ENCODE data around the gene SRRM3.
A peak's percentile ranks its signal among the peaks of the same experiment; 100 is the strongest.
"Not testable (repeated sequence)": the region's sequence is repeated elsewhere in the genome, so short reads cannot be mapped to it uniquely, and the experiment has no call there.

SRRM3 gene

DNA sequence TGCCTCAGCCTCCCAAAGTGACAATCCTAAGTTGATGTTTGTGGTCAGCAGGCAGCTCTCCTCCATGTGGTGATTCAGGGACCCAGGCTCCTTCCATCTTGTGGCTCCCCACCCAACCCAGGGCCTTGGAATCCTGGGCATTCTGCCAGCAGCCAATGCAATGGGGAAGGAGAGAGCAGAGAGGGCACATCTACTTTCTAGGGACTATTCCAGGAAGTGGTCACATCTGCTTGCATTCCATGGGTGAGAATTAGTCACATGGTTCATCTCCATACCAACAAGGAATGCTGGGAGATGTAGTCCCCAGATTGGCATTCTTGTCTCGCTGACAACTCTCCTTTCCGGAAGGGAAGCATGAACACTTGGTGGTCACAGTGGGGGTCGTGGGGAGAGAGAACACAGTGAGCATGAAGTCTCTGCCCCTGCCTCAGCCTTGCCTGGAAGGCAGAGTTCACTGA, 9.9 kb upstream of the SRRM3 start:
- DNase-seq (ENCODE audit: low read depth in 2 of 2), result no peak

DNA sequence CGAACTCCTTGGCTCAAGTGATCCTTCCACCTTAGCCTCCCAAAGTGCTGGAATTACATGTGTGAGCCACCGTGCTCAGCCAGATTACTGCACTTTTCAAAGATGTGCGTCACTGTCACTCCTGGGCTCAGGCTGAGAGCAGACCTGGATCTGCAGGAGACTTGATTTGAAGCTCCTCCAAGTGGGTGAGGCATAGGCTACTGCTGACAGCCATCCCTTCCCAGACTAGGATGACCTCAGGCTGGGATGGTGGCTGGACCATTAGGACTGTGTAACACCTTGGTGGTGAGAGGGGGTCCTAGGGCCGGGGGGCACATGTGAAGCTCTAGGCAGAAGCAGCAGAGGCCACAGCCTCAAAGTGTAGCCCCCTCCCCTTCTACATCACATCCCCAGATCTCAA, 8.2 kb upstream of the SRRM3 start:
- DNase-seq (ENCODE audit: low read depth in 2 of 2), result no peak

DNA sequence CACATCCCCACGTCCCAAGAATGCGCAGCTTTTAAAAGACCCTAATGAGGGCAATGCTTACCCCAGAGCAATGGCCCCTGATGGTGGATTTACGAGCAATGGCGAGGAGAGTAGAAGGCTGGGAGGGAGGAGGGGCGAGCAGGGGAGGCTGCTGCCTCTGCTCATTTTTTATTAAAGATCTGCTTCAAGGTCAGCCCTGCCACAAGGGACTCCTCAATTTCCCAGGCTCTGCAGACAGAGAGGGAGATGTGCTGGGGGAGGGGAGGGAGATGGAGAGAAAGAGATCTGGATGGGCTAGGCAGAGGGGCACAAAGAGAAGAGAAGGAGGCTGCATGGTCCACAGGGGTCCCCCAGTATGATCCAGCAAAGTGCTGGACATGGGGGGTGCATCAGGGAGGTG, 7.8 kb upstream of the SRRM3 start:
- DNase-seq (ENCODE audit: low read depth in 2 of 2), result no peak

DNA sequence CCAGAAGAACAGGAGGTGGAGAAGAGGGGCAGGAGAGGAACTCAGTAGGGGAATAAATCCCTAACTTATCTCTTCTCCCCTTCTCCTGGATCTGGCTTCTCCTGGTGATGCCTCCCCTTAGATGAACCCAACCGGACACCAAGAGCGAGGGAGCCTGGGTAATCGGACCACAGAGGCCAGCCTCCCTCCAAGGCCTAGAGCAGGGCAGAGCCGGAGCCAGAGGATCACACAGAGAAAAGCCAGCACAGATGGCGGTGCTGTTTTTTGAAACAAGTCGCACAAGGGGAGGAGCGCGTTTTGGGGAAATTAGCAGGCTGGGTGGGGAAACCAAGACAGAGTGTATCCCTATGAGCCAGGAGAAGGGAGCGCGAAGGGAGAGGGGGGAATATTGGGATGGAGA, 4.9 kb upstream of the SRRM3 start:
- no peak for DNase-seq (ENCODE audit: low read depth in 2 of 2)

DNA sequence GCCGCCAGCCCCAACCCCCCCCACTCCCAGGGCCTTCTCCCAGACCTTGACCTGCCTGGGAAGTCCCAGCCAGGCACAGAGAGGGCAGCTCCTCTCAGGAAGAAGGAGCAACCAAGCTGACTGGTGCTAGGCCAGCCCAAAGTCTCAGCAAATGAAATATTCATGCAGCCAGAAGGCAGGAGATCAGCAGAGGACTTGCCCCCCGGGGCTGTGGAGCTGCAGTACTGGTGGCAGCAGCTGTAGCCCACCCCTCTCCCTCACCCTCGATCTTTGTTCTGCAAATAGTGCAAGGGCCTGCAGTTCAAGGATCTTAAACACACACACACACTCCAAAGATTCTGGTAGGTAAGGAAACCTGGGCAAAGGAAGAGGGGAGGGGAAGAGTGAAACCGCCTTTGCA, 3.5 kb upstream of the SRRM3 start:
- DNase-seq (ENCODE audit: low read depth in 2 of 2), result no peak

DNA sequence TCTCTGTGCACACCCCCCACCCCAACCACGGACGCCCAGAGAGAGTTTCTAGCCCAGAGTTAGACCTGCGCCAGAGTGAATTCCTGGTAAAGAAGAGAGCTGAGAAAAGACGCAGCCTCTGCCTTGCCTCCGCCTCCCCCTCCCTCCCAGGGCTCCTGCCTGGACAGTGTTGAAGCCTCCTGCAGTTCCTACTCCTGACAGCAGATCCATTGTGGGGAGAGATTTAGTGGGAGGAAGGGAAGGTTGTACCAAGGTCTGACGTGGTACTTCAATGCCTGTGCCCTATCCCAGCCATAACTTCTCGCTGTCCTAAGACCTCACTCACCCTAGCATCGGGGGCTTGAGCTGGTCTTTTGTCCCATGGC, 952 bp downstream of the SRRM3 start:
- no peak for DNase-seq (ENCODE audit: low read depth in 2 of 2)

DNA sequence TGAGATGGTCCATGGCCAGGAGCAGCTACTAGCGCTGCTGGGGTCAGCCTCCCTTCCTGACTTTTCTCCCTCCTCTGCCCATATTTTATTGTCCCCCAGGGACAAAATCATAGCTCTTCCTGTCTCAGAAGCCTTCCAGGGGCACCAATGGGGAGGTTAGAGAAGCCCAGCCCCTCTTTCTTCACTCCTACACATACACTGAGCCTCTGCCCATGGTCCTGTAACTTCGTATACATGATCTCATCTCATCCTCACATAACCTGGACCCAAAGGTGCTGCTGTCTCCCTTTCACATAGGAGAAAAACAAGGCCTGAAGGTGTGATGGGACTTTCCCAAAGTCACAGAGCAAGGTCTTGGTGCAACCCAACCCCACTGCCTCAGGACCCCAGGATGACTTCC, 2.5 kb downstream of the SRRM3 start:
- no peak for DNase-seq (ENCODE audit: low read depth in 2 of 2)

DNA sequence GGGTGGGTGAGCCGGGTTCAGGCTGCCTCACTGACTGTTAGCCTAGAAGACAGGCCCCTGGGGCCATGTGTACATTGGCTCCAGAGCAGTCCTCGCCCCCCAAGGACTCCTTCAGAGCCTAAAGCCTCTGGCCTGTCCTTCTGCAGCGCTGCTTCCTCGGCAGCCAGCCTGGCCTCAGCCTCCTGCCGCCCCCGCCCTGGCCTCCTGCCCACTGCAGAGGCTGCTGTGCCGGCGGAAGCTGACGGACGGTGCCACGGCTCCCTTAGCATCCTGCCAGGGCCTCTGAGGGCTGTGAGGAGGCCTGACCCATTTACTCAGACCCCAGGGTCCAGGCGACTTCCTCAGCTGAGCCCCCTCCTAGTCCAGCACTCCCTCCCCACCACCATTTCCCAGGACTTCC, 4.9 kb downstream of the SRRM3 start:
- DNase-seq (ENCODE audit: low read depth in 2 of 2), result no peak

DNA sequence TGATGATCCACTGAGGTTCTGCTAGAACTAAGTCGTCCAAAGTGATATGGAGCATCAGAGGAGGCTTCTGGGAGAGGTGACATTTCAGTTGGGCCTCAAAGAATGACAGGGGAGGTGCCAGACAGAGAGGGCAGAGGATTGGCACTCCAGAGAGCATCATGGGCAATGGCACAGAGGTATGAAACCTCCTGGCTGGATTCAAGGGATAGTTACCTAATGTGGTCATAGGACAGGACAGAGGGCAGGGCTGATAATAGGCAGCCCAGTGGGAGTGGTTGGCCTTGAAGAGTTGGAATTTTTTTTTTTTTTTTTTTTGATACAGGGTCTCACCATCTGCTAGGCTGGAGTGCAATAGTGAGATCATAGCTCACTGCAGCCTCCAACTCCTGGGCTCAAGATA, 7.6 kb downstream of the SRRM3 start:
- no peak for DNase-seq (ENCODE audit: low read depth in 2 of 2)

DNA sequence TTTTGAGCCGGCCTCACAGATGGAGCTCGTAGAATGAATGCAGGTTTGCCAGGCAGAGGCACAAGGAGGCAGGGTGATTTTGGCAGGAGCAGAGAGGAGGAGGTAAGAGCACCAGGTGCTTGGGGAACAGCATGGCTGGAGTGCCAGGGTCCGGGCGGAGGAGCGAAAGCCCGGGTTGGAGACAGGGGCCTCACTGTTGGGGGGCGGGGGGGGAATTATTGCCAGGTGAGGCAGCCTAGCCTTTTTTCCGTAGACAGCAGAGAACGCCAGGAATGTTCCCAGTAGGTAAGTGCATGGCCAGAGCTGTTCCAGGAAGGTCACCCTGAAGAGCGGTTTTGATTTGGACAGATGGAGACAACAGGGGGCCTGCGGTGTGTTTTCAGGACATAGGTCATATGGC, 9.5 kb downstream of the SRRM3 start:
- DNase-seq (ENCODE audit: low read depth in 2 of 2), result no peak

DNA sequence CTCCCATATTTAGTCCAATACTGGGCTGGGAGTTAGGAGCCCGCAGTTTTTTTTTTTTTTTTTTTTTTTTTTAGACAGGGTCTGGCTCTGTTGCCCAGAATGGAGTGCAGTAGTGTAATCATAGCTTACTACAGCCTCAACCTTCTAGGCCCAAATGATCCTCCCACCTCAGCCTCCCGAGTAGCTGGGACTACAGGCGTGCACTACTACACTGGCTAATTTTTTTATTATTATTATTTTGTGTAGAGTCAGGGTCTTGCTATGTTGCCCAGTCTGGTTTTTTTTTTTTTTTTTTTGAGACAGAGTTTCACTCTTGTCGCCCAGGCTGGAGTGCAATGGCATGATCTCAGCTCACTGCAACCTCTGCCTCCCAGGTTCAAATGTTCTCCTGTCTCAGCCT, 13.7 kb downstream of the SRRM3 start:
- DNase-seq (ENCODE audit: low read depth in 2 of 2), result not testable (repeated sequence)

DNA sequence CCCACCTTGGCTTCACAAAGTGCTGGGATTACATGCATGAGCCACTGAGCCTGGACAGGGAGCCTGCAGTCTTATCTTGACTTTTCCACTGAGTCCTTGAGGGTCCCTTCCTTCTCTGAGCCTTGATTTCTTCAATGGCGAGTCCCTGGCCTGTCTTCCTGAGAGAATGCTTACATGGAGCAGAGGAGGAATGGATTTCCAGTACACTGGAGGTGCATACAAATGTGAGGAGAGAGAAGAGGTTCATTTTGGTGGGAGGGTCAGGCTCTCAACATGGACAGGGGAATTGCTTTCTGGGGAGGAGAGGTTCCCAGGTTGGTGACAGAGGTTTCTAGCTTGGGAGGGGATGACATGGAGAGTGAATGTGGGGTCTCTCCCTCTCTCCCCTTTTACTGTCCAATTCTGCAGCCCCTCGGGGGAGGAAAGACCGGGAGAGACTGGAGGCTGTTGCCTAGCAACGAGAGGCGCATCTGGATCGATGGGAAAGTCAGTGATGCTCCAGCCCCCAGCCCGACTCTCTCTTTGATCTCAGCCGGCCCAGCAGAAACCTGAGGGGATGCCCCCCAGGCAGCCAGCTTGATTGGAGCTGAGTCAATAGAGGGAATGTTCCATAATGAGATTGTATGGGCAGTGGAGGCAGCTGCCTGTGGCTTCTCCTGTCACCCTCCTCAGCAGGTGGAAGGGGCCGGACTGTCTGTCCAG, 14.8 kb downstream of the SRRM3 start:
- DNase-seq (ENCODE audit: low read depth in 2 of 2), result no peak

DNA sequence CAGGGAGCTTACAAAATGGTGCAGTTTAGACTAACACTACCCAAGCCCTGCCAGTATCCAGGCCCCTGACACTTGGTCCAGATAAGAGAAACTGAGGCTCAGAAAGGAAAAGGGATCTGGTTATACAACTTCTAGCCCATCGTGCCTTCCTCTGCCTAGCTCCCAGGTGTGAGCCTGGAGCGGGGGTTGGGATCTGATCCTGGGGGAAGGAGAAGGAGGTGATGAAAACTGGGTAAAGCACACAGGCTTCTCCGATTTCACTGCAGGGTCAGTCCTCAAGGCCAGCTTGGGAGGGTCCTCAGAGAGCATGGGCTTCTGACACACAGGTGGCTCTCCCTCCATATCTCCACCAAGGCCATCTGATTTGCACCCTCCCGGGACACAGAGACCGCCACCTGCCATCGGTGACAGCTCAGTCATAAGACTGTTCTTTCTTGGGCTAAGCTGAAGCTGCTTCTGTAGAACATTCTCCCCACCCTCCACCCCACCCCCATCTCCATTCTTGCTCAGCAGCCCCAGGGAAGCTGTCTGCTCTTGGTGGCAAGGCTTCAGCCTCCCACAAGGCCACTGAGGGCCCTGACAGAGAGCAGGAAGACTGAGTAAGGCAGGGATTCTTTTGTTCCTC, 16.4 kb downstream of the SRRM3 start:
- no peak for DNase-seq (ENCODE audit: low read depth in 2 of 2)

DNA sequence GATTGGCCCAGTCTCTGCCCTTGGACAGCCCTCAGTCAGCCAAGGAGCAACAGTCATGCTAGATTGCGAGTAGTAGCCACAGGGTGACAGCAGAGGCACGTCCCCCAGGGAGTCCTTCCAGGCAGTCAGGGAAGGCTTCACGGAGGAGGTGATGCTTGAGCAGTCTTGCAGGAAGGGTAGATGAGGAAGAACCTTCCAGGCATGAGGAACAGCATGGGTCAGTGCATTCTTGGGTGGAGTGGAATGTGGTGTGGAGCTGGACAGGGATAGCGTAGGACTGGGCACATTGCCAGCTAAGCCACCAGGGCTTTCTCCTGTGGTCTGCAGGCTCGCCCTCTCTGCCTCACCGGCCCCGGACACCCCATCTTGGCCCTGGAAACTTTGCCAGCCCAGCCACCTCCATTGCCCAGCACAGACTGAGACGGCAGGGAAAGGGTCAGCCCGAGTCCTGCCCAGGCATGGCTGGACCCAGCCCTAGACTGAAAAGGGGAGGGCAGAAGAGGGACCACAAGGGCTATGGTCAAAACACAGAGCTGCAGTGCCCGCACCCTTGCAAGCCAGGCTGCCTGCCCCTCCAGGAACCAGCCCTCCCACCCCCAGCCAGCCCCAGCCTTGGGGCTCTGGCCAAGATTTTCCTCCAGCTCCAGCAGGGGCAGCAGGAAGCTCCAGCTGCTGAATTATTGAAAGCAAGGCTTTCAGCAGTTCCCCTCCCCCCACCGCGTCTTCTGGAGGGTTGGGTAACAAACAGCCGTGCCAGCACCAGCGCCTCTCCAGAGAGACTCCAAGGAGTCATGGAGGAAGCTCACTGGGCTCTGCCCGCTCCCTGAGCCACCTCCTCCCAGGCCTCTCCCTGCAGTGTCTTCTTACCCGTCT, 18.7 kb downstream of the SRRM3 start:
- DNase-seq (ENCODE audit: low read depth in 2 of 2), result no peak

DNA sequence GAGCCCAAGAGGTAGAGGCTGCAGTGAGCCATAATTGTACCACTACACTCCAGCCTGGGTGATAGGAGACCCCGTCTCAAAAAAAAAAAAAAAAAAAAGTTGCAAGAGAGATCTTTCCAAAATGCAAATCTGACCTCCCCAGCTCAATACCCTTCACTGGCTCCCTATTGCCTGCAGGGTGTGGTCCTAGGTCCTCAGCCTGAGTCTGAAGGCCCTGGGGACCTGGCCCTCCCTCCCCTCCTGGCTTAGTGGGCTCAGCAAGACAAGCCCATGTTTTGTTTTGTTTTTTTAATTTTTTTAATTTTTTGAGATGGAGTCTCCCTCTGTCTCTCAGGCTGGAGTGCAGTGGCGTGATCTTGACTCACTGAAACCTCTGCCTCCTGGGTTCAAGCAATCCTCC, 20.6 kb downstream of the SRRM3 start:
- no peak for DNase-seq (ENCODE audit: low read depth in 2 of 2)

DNA sequence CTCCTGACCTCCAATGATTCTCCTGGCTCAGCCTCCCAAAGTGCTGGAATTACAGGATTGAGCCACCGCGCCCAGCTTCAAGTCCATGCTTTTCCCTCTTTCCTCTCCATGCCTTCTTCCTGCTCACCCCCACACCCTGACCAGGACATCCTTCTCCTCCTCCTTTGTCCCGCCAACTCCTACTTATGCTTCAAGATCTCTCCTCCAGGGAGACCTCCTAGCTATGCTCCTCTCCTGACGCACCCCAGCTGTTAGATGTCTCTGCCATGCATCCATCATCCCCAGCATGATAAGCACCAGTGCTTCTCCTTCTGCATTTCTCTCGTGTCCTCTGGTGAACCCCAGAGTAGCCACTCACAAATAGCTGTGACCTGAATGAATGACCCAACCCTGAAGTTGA, 21.1 kb downstream of the SRRM3 start:
- DNase-seq (ENCODE audit: low read depth in 2 of 2), result no peak

DNA sequence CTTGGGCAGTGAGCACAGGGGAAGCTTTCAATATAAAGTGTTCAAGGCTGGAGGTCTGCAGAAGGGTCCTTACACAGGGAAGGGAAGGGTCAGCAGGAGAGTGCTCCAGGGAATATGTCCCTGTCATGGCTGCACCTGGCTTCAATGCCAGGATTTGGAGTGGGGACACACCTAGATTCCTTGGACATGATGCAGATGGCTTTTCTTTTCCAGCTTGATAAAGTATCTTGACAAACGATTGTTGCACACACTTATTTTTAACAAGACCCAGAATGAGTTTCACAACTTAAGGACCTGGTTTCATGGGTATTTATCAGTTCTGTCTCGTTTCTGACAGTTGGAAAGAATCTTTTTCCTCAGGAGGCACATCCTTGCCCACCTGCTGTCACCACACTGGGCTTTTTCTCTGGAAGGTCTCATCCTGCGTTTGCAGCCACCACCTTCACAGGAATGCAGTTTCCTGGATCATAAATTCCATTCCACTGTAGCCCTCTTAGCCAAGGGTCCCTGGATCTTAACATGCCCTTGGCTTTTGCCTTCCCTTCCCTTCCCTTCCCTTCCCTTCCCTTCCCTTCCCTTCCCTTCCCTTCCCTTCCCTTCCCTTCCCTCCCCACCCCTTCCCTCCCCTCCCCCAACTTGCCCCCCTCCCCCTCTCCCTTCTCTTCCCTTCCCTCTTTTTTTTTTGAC, 21.7 kb downstream of the SRRM3 start:
- no peak for DNase-seq (ENCODE audit: low read depth in 2 of 2)

DNA sequence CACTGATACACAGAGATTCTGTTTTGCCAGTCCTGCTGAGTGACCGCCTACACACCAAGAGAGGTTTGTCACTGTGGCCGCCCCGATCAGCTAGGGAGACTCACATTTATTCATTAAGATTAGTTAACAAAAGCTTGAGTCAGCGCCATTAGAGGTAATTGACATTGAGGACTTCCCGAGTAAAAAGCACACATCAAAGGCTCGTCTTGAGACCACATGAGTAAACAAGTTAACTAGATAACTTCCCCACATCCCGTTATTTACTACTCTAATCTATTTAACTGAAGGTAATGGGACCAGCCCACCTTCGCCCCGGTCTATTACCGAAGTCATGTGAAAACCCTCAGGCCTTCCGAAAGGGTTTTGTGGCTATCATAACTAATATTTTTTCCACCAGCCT, 23.0 kb downstream of the SRRM3 start:
- no peak for DNase-seq (ENCODE audit: low read depth in 2 of 2)

DNA sequence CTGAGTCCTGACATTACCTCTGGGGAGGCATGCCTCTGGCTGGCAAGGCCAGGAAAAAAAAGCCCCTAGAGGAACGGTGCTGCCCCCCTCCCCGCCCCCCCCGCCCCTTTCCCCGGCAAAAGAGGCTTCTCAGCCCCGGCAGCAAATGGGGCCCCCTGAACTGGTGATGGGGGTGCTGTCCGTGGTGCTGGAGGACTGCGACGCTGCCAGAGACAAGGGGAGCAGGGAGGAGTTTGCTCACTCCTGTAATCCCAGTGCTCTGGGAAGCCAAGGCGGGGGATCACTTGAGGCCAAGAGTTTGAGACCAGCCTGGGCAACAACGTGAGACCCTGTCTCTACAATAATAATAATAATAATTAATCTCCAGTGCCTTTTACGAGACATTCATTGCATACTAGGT, 23.7 kb downstream of the SRRM3 start:
- DNase-seq (ENCODE audit: low read depth in 2 of 2), result peak in 1 of 2 donors; percentile 4

DNA sequence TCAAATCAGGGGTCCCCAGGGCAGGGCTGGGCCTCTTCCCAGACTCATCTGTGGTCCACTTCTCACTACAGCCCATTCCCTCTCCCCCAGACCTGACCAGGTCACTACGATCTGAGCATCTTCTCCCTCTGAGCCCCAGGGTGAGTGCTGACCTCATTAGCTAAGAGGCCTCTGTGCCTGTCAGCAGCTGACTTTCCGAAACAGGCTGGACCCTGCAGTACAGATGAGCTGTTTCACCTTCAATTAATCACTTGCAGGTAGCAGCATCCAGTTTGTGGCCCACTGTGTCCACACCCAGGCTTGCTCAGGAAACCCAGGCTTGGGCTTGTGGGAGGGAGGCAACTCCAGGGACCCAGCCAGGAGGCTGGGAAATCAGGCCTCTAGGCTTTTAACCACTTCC, 24.3 kb downstream of the SRRM3 start:
- no peak for DNase-seq (ENCODE audit: low read depth in 2 of 2)

DNA sequence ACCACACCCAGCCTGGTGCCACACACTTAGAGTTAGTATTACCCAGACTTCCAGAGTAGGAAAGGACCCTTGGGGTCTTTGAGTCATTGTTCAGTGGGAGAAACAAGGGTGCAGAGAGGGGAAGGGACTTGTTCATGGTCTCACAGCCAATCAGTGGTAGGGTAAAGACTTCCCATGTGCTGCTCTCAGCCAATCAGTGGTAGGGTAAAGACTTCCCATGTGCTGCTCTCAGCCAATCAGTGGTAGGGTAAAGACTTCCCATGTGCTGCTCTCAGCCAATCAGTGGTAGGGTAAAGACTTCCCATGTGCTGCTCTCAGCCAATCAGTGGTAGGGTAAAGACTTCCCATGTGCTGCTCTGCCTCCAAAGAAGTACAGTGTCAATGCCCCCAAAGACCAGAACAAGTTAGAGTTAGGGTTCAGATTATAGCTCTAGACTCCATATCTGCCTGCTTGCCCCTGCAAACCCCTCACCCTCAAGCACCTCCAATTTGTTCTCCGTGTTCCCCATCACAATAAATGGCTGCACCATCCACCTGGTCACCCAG, 25.3 kb downstream of the SRRM3 start:
- DNase-seq (ENCODE audit: low read depth in 2 of 2), result not testable (repeated sequence)

DNA sequence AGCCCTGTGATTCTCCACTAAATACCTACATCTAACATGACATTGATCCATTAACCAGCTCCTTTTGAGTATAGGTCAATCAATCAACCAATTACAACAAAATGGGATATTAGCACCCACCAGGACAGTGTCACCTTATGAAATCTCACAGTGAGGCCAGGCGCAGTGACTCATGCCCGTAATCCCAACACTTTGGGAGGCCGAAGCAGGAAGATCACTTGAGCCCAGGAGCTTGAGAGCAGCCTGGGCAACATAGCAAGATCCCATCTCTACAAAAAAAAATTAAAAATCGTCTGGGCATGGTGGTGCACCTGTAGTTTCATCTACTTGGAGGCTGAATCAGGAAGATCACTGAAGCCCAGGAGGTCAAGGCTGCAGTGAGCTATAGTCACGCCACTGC, 28.5 kb downstream of the SRRM3 start:
- no peak for DNase-seq (ENCODE audit: low read depth in 2 of 2)

All from stimulated activated CD8-positive, alpha-beta memory T cell treated with anti-CD3 and anti-CD28 coated beads, Interleukin-15, amount 100 ng/mL, for 48 hours (primary cell).